GM23338 (cell line): Measurements from ENCODE around the gene NAA30. TPM values are rescaled to one million over a fixed set of nuclear protein-coding genes. Genes with fewer than 3 reads are reported as not detected.

ENCODE experiments used
- ATAC-seq: fragments of 200-7000 bp; cut with Tn5 transposase; 3 replicates; pipeline ENCODE4 v1.9.1; 2020
- DNase-seq: peaks from one replicate; pipeline ENCODE4 v3.0.0-alpha.2; 2015; ENCODE audit warnings: low spot score
- H2AFZ ChIP-seq: fragments of 200-600 bp; sonication (generic); 2 replicates; pipeline ENCODE4 v1.8.0; 2016; ENCODE audit warnings: antibody characterized with exemption, mild to moderate bottlenecking, moderate library complexity
- H3F3A ChIP-seq: fragments of 200-600 bp; sonication (generic); replicated peaks from 2 replicates; pipeline ENCODE4 v1.8.0; 2017; ENCODE audit warnings: antibody characterized with exemption, mixed run types, low read depth
- H3K27ac ChIP-seq: fragments of 200-600 bp; sonication (generic); 2 replicates; pipeline ENCODE4 v1.6.1; 2016; ENCODE audit warnings: low read depth
- H3K27me3 ChIP-seq: fragments of 200-600 bp; sonication (generic); 2 replicates; pipeline ENCODE4 v1.8.0; 2016; ENCODE audit warnings: mild to moderate bottlenecking, mixed run types, moderate library complexity; ENCODE audit not compliant: insufficient read depth
- H3K36me3 ChIP-seq: fragments of 200-600 bp; sonication (generic); 2 replicates; pipeline ENCODE4 v1.8.0; 2016; ENCODE audit warnings: mild to moderate bottlenecking; ENCODE audit not compliant: insufficient read depth
- H3K4me1 ChIP-seq: fragments of 200-600 bp; sonication (generic); 2 replicates; pipeline ENCODE4 v1.8.0; 2016; ENCODE audit warnings: mild to moderate bottlenecking, moderate library complexity; ENCODE audit not compliant: insufficient read depth
- H3K4me2 ChIP-seq: fragments of 200-600 bp; sonication (generic); 2 replicates; pipeline ENCODE4 v1.7.1; 2017; ENCODE audit warnings: mixed run types
- H3K4me3 ChIP-seq: fragments of 200-600 bp; sonication (generic); 2 replicates; pipeline ENCODE4 v1.6.1; 2016; ENCODE audit warnings: mixed run types
- H3K79me2 ChIP-seq: fragments of 200-600 bp; sonication (generic); replicated peaks from 2 replicates; pipeline ENCODE4 v1.8.0; 2017; ENCODE audit warnings: mild to moderate bottlenecking; ENCODE audit not compliant: insufficient read depth
- H3K9me2 ChIP-seq: fragments of 200-600 bp; sonication (generic); 2 replicates; pipeline ENCODE4 v1.8.0; 2017; ENCODE audit not compliant: insufficient read depth
- H4K20me1 ChIP-seq: fragments of 200-600 bp; sonication (generic); replicated peaks from 2 replicates; pipeline ENCODE4 v1.8.0; 2017; ENCODE audit warnings: mild to moderate bottlenecking; ENCODE audit not compliant: insufficient read depth
- H3K27ac Mint-ChIP-seq: 2 replicates; pipeline ENCODE4 v1.8.0; 2020; ENCODE audit warnings: inconsistent platforms, mild to moderate bottlenecking, moderate library complexity, mixed read lengths
- H3K27me3 Mint-ChIP-seq: 3 replicates; pipeline ENCODE4 v1.8.0; 2022; ENCODE audit warnings: low read depth, mild to moderate bottlenecking, moderate library complexity, mixed read lengths, inconsistent platforms; ENCODE audit not compliant: insufficient read depth, poor library complexity
- H3K36me3 Mint-ChIP-seq: 3 replicates; pipeline ENCODE4 v1.8.0; 2021; ENCODE audit warnings: low read depth, mild to moderate bottlenecking, inconsistent platforms, moderate library complexity, mixed read lengths
- H3K4me1 Mint-ChIP-seq: 3 replicates; pipeline ENCODE4 v1.8.0; 2020; ENCODE audit warnings: mild to moderate bottlenecking, inconsistent platforms, mixed read lengths
- H3K4me3 Mint-ChIP-seq: 3 replicates; pipeline ENCODE4 v1.8.0; 2021; ENCODE audit warnings: moderate library complexity, mild to moderate bottlenecking, inconsistent platforms, mixed read lengths
- H3K9me3 Mint-ChIP-seq: 3 replicates; pipeline ENCODE4 v1.8.0; 2020; ENCODE audit warnings: moderate library complexity, mild to moderate bottlenecking, inconsistent platforms, mixed read lengths
- ETS1 ChIP-seq: IDR thresholded peaks from 2 replicates; pipeline ENCODE4 v1.6.1; 2016; ENCODE audit warnings: antibody characterized with exemption
- JUNB ChIP-seq: IDR thresholded peaks from one replicate; pipeline ENCODE4 v1.6.1; 2016; ENCODE audit warnings: antibody characterized with exemption; ENCODE audit not compliant: unreplicated experiment
- NANOG ChIP-seq: IDR thresholded peaks from 2 replicates; pipeline ENCODE4 v1.6.1; 2016; ENCODE audit warnings: antibody characterized with exemption, borderline replicate concordance
- STAT1 ChIP-seq: IDR thresholded peaks from one replicate; pipeline ENCODE4 v1.6.1; 2016; ENCODE audit warnings: antibody characterized with exemption; ENCODE audit not compliant: unreplicated experiment
- ZNF114 ChIP-seq: fragments of 250-450 bp; sonication (Bioruptor Pico); IDR thresholded peaks from 2 replicates; pipeline ENCODE4 v1.5.0; 2020; ENCODE audit warnings: mild to moderate bottlenecking, moderate library complexity
- ZNF462 ChIP-seq: fragments of 250-450 bp; sonication (Bioruptor Pico); IDR thresholded peaks from 2 replicates; pipeline ENCODE4 v1.5.0; 2020; ENCODE audit warnings: mild to moderate bottlenecking, moderate library complexity
- polyA plus RNA-seq: library from polyadenylated mRNA; unstranded; fragments of >200 nt; fragmentation: Nextera tagmentation; extraction: Ambion mirVana; gene quantifications from 2 replicates; pipeline ENCODE4 v1.2.1, GENCODE V29; 2016
- total RNA-seq: library from RNA; depleted of rRNA; stranded (reverse); fragments of >200 nt; shearing (Covaris generic); gene quantifications from 2 replicates; pipeline ENCODE4 v1.2.3, GENCODE V29; 2014

Gene NAA30
- total and polyA plus RNA-seq, 2 experiments from 2014 or later = 7.5 to 27.1 TPM

GRCh38 chr14:57435923-57436322, 45.5 kb downstream of the NAA30 start (continued):
- no peak for TF ChIP-seq ZNF462 (CRISPR knock-in tag)

GRCh38 chr14:57461777-57462320, 71.5 kb downstream of the NAA30 start:
- H3K27me3 Mint-ChIP-seq = no peaks in the 10 kb centered on the region
- Histone ChIP-seq H3K4me2 (no peak overlapping the region), H3K4me1 (no peaks in the 10 kb centered on the region), H3K4me3 (no peak overlapping the region), H4K20me1 (no peaks in the 10 kb centered on the region), H3K36me3 (no peaks in the 10 kb centered on the region), H3K27ac (no peak overlapping the region), H3K79me2 (no peaks in the 10 kb centered on the region), H3K27me3 (no peaks in the 10 kb centered on the region), H2AFZ (no peak overlapping the region), H3F3A (no peaks in the 10 kb centered on the region), H3K9me2 (0 out of 2 replicates have a peak, but pooled peaks cover 6% of the 10 kb centered on the region)
- no peaks in the 10 kb centered on the region for H3K9me3 Mint-ChIP-seq
- TF ChIP-seq ETS1 (no peak), STAT1 (no peak), ZNF114 (CRISPR knock-in tag) (no peak), NANOG (no peak), JUNB (no peak)
- ATAC-seq (no peak), DNase-seq (no peak)
- H3K36me3 Mint-ChIP-seq = no peaks in the 10 kb centered on the region
- no peak overlapping the region for H3K4me3 Mint-ChIP-seq
- H3K4me1 Mint-ChIP-seq = no peaks in the 10 kb centered on the region
- H3K27ac Mint-ChIP-seq = no peak overlapping the region
